HepG2 (cell line): ENCODE data around the gene GPR156. TPM values are rescaled to one million over a fixed set of nuclear protein-coding genes. Genes with fewer than 3 reads are reported as not detected.
A peak's percentile ranks its signal among the peaks of the same experiment; 100 is the strongest.

Source experiments
- FOSL2 ChIP-seq: sonication (generic); formaldehyde crosslinking; IDR thresholded peaks from 2 replicates; pipeline ENCODE4 v1.4.0; 2020; ENCODE audit warnings: missing genetic modification reagents
- KDM2A ChIP-seq: sonication (generic); formaldehyde crosslinking; IDR thresholded peaks from 2 replicates; pipeline ENCODE4 v1.4.0; 2020; ENCODE audit warnings: low read depth, missing genetic modification reagents, borderline replicate concordance
- LCORL ChIP-seq, 2 experiments: fragments of 450-650 bp in 1 of 2; sonication (generic) in 1 of 2; formaldehyde crosslinking in 1 of 2; IDR thresholded peaks; 2 replicates each; pipeline versions ENCODE4 v1.5.0 to v1.6.1; 2017 to 2020; ENCODE audit warnings: antibody characterized with exemption in 1 of 2, missing genetic modification reagents in 1 of 2
- RORA ChIP-seq: sonication (generic); formaldehyde crosslinking; IDR thresholded peaks from 2 replicates; pipeline ENCODE4 v1.5.0; 2020; ENCODE audit warnings: mild to moderate bottlenecking, missing genetic modification reagents, moderate library complexity
- SAP130 ChIP-seq: IDR thresholded peaks from 2 replicates; pipeline ENCODE4 v1.6.1; 2016; ENCODE audit warnings: low read depth
- SIN3A ChIP-seq: IDR thresholded peaks from 2 replicates; pipeline ENCODE4 v1.6.1; 2011; ENCODE audit warnings: low read depth, mild to moderate bottlenecking, control low read depth, low read length, borderline replicate concordance
- SMAD3 ChIP-seq: sonication (generic); formaldehyde crosslinking; IDR thresholded peaks from 2 replicates; pipeline ENCODE4 v1.4.0; 2020; ENCODE audit warnings: missing genetic modification reagents
- YEATS4 ChIP-seq: sonication (generic); formaldehyde crosslinking; IDR thresholded peaks from 2 replicates; pipeline ENCODE4 v1.4.0; 2020; ENCODE audit warnings: missing genetic modification reagents, borderline replicate concordance
- ZFP36L1 ChIP-seq: sonication (generic); formaldehyde crosslinking; IDR thresholded peaks from 2 replicates; pipeline ENCODE4 v1.8.0; 2022; ENCODE audit warnings: mild to moderate bottlenecking, missing genetic modification reagents, moderate library complexity
- ZMYM3 ChIP-seq: sonication (generic); formaldehyde crosslinking; IDR thresholded peaks from 2 replicates; pipeline ENCODE4 v1.5.1; 2020; ENCODE audit warnings: mild to moderate bottlenecking, missing genetic modification reagents
- ZNF121 ChIP-seq: sonication (generic); formaldehyde crosslinking; IDR thresholded peaks from 2 replicates; pipeline ENCODE4 v1.5.0; 2020; ENCODE audit warnings: mild to moderate bottlenecking, missing genetic modification reagents
- ZNF17 ChIP-seq: sonication (generic); formaldehyde crosslinking; IDR thresholded peaks from 2 replicates; pipeline ENCODE4 v1.5.0; 2020; ENCODE audit warnings: mild to moderate bottlenecking, missing genetic modification reagents
- ZNF180 ChIP-seq: sonication (generic); formaldehyde crosslinking; IDR thresholded peaks from 2 replicates; pipeline ENCODE4 v1.4.0; 2020; ENCODE audit warnings: low read depth, missing genetic modification reagents, borderline replicate concordance
- ZNF331 ChIP-seq: sonication (generic); formaldehyde crosslinking; IDR thresholded peaks from 2 replicates; pipeline ENCODE4 v1.4.0; 2020; ENCODE audit warnings: missing genetic modification reagents
- ZNF354B ChIP-seq: sonication (generic); formaldehyde crosslinking; IDR thresholded peaks from 2 replicates; pipeline ENCODE4 v1.8.0; 2022; ENCODE audit warnings: mild to moderate bottlenecking, missing genetic modification reagents
- ZNF614 ChIP-seq: IDR thresholded peaks from 2 replicates; pipeline ENCODE4 v1.6.1; 2018; ENCODE audit warnings: missing biosample characterization, missing genetic modification reagents, inconsistent platforms, borderline replicate concordance
- ZNF644 ChIP-seq: IDR thresholded peaks from 2 replicates; pipeline ENCODE4 v1.6.1; 2016; ENCODE audit warnings: low read depth
- ZNF703 ChIP-seq: sonication (generic); formaldehyde crosslinking; IDR thresholded peaks from 2 replicates; pipeline ENCODE4 v1.5.1; 2020; ENCODE audit warnings: missing genetic modification reagents, mild to moderate bottlenecking, moderate library complexity, borderline replicate concordance
- ZNF766 ChIP-seq: sonication (generic); formaldehyde crosslinking; IDR thresholded peaks from 2 replicates; pipeline ENCODE4 v1.5.0; 2020; ENCODE audit warnings: missing genetic modification reagents, borderline replicate concordance
- ZNF816 ChIP-seq: sonication (generic); formaldehyde crosslinking; IDR thresholded peaks from 2 replicates; pipeline ENCODE4 v1.8.0; 2022; ENCODE audit warnings: missing genetic modification reagents, mild to moderate bottlenecking, borderline replicate concordance
- polyA plus RNA-seq, 8 experiments: library from polyadenylated mRNA; depleted of rRNA in 3 of 8; stranded (reverse) in 7 of 8; unstranded in 1 of 8; fragments of >200 nt; fragmentation: Illumina TruSeq in 4 of 8; extraction: Trizol in 4 of 8; gene quantifications; 2 replicates each; pipeline versions ENCODE4 v1.2.1 to v1.2.3, GENCODE V29; 2011 to 2016; ENCODE audit warnings: low read depth in 4 of 8, missing spikeins in 1 of 8, mixed read lengths in 1 of 8; ENCODE audit not compliant: insufficient read depth in 1 of 8
- total RNA-seq, 5 experiments: library from RNA; depleted of rRNA; stranded (reverse); fragments of >200 nt; fragmentation: Illumina TruSeq; extraction: Trizol; gene quantifications; 2 replicates each; pipeline ENCODE4 v1.2.3, GENCODE V29; 2016; ENCODE audit warnings: low read depth in 1 of 5
- TF ChIP-seq, protein P1 (sequence below), 2 experiments: sonication (generic) in 1 of 2; formaldehyde crosslinking in 1 of 2; IDR thresholded peaks; 2 replicates each; pipeline versions ENCODE4 v1.4.0 to v1.6.1; 2018 to 2020; ENCODE audit warnings: missing genetic modification reagents in 2 of 2, borderline replicate concordance in 1 of 2, low read depth in 1 of 2, mild to moderate bottlenecking in 1 of 2, missing biosample characterization in 1 of 2
- TF ChIP-seq, protein P2 (sequence below): sonication (generic); formaldehyde crosslinking; IDR thresholded peaks from 2 replicates; pipeline ENCODE4 v1.8.0; 2022; ENCODE audit warnings: missing genetic modification reagents, low read depth, mild to moderate bottlenecking, borderline replicate concordance
- TF ChIP-seq, protein P3 (sequence below): sonication (generic); formaldehyde crosslinking; IDR thresholded peaks from 2 replicates; pipeline ENCODE4 v1.5.0; 2020; ENCODE audit warnings: missing genetic modification reagents
- TF ChIP-seq, protein P4 (sequence below): IDR thresholded peaks from 2 replicates; pipeline ENCODE4 v1.6.1; 2016
- TF ChIP-seq, protein P5 (sequence below): sonication (generic); formaldehyde crosslinking; IDR thresholded peaks from 2 replicates; pipeline ENCODE4 v1.5.0; 2020; ENCODE audit warnings: missing genetic modification reagents, mild to moderate bottlenecking, borderline replicate concordance

Gene GPR156
- total and polyA plus RNA-seq, 2 of the 13 experiments (the other 11 are each of a cell fraction or from before 2014, with no cell fraction given) = not detected

DNA sequence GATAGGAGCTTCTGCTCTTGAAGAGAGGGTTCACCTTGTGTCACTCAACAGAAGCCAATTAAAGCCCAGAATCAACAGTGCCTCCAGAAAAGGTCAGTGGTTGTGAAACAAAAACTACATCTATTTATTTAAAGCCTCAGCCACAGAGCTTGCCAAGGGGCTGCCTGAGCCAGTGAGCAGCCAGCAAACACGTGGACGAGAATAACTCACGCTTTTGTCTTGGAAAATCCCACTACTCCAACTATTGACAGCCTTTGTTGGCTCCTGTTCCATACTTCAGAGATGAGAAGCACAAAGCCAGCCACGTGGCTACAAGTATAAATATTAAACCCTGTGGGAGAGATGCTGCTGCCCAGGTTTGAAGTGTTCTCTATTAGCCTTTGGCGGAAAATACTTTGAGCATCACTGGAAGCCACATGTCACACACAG, 10.3 kb downstream of the GPR156 start (continued):
- TF ChIP-seq, protein P1, sequence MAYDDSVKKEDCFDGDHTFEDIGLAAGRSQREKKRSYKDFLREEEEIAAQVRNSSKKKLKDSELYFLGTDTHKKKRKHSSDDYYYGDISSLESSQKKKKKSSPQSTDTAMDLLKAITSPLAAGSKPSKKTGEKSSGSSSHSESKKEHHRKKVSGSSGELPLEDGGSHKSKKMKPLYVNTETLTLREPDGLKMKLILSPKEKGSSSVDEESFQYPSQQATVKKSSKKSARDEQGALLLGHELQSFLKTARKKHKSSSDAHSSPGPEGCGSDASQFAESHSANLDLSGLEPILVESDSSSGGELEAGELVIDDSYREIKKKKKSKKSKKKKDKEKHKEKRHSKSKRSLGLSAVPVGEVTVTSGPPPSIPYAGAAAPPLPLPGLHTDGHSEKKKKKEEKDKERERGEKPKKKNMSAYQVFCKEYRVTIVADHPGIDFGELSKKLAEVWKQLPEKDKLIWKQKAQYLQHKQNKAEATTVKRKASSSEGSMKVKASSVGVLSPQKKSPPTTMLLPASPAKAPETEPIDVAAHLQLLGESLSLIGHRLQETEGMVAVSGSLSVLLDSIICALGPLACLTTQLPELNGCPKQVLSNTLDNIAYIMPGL (CRISPR knock-in tag; IDR thresholded peaks at IDR 0.05; ENCODE audit: borderline replicate concordance in 1 of 2, low read depth in 1 of 2) = no peak
- TF ChIP-seq, protein P2, sequence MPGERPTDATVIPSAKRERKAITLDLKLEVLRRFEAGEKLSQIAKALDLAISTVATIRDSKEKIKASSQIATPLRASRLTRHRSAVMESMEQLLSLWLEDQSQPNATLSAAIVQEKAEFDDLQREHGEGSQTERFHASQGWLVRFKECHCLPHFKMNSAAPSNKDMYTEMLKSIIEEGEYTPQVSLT (CRISPR knock-in tag) = no peak
- TF ChIP-seq FOSL2 (CRISPR knock-in tag) (peak; percentile 80), ZNF180 (CRISPR knock-in tag) (no peak), KDM2A (CRISPR knock-in tag) (no peak), RORA (no peak), ZNF614 (0 out of 2 replicates have a peak, but pooled peaks have one; percentile 35), ZNF121 (CRISPR knock-in tag) (0 out of 2 replicates have a peak, but pooled peaks have one; percentile 12), ZMYM3 (CRISPR knock-in tag) (0 out of 2 replicates have a peak, but pooled peaks have one; percentile 37), LCORL (IDR thresholded peaks at IDR 0.05) (no peak), LCORL (CRISPR knock-in tag; IDR thresholded peaks at IDR 0.05) (0 out of 2 replicates have a peak, but pooled peaks have one; percentile 50), ZNF354B (no peak), ZNF816 (CRISPR knock-in tag) (peak; percentile 35; the same call in 1 of the 2 replicates), SAP130 (CRISPR knock-in tag) (peak; percentile 87), ZNF703 (no peak), ZNF331 (CRISPR knock-in tag) (peak; percentile 81; the same call in 1 of the 2 replicates), YEATS4 (CRISPR knock-in tag) (peak; percentile 54; the same call in 1 of the 2 replicates), ZNF644 (peak; percentile 77), ZNF17 (CRISPR knock-in tag) (no peak), ZFP36L1 (CRISPR knock-in tag) (peak; percentile 67; the same call in 1 of the 2 replicates), ZNF766 (CRISPR knock-in tag) (0 out of 2 replicates have a peak, but pooled peaks have one; percentile 45), SIN3A (0 out of 2 replicates have a peak, but pooled peaks have one; percentile 34), SMAD3 (CRISPR knock-in tag) (peak; percentile 86)
- TF ChIP-seq, protein P3, sequence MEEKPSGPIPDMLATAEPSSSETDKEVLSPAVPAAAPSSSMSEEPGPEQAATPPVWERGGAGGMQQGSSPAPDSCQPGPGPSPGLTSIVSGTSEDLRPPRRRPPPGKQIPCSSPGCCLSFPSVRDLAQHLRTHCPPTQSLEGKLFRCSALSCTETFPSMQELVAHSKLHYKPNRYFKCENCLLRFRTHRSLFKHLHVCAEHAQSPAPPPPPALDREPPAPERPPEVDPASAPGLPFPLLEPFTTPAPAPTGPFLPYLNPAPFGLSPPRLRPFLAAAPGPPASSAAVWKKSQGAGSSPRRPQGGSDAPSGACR (CRISPR knock-in tag) = 0 out of 2 replicates have a peak, but pooled peaks have one; percentile 34
- TF ChIP-seq, protein P4, sequence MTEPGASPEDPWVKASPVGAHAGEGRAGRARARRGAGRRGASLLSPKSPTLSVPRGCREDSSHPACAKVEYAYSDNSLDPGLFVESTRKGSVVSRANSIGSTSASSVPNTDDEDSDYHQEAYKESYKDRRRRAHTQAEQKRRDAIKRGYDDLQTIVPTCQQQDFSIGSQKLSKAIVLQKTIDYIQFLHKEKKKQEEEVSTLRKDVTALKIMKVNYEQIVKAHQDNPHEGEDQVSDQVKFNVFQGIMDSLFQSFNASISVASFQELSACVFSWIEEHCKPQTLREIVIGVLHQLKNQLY = peak; percentile 97
- TF ChIP-seq, protein P5, sequence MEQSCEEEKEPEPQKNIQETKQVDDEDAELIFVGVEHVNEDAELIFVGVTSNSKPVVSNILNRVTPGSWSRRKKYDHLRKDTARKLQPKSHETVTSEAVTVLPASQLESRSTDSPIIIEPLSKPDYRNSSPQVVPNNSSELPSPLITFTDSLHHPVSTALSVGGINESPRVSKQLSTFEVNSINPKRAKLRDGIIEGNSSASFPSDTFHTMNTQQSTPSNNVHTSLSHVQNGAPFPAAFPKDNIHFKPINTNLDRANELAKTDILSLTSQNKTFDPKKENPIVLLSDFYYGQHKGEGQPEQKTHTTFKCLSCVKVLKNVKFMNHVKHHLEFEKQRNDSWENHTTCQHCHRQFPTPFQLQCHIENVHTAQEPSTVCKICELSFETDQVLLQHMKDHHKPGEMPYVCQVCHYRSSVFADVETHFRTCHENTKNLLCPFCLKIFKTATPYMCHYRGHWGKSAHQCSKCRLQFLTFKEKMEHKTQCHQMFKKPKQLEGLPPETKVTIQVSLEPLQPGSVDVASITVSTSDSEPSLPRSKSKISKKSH (CRISPR knock-in tag) = no peak
